ENCODE results near the gene DEFB131B.
"Not testable (repeated sequence)": the region's sequence is repeated elsewhere in the genome, so short reads cannot be mapped to it uniquely, and the experiment has no call there.

Gene DEFB131B

GRCh38 chr11:71878059-71878458 is at the start of gene DEFB131B:
Gene DEFB131B, plus strand, starts transcription at chr11:71878453. Its CDS starts 0 bp downstream, at chr11:71878453.
- H3K27me3 Mint-ChIP-seq, H3K4me3 Mint-ChIP-seq, H3K9me3 Mint-ChIP-seq, H3K4me1 Mint-ChIP-seq, H3K27ac Mint-ChIP-seq: not testable (repeated sequence)
- peaks cover 28% of the 10 kb centered on the region for H3K36me3 Mint-ChIP-seq

- H3K4me3 Mint-ChIP-seq, H3K36me3 Mint-ChIP-seq, H3K4me1 Mint-ChIP-seq, H3K9me3 Mint-ChIP-seq, H3K27ac Mint-ChIP-seq, H3K27me3 Mint-ChIP-seq: not testable (repeated sequence)
These were observed 49.0 kb upstream of the DEFB131B start for GRCh38 chr11:71829247-71829646.

GRCh38 chr11:71829686-71830085 is 48.6 kb upstream of the DEFB131B start:
- H3K9me3 Mint-ChIP-seq, H3K4me1 Mint-ChIP-seq, H3K27ac Mint-ChIP-seq, H3K27me3 Mint-ChIP-seq, H3K4me3 Mint-ChIP-seq, H3K36me3 Mint-ChIP-seq: not testable (repeated sequence)

- H3K27me3 Mint-ChIP-seq, H3K36me3 Mint-ChIP-seq, H3K9me3 Mint-ChIP-seq, H3K4me1 Mint-ChIP-seq, H3K27ac Mint-ChIP-seq, H3K4me3 Mint-ChIP-seq: not testable (repeated sequence)
These were observed 45.4 kb upstream of the DEFB131B start, which contains the start of gene DEFB108B for GRCh38 chr11:71832811-71833210. Gene DEFB108B, plus strand, starts transcription at chr11:71833200. Its CDS starts 0 bp downstream, at chr11:71833200.

- not testable (repeated sequence) for H3K9me3 Mint-ChIP-seq, H3K27ac Mint-ChIP-seq, H3K36me3 Mint-ChIP-seq, H3K4me1 Mint-ChIP-seq, H3K27me3 Mint-ChIP-seq, H3K4me3 Mint-ChIP-seq
These were observed 35.5 kb upstream of the DEFB131B start for GRCh38 chr11:71842720-71843119.

GRCh38 chr11:71843355-71843754 is 34.9 kb upstream of the DEFB131B start:
- not testable (repeated sequence) for H3K27me3 Mint-ChIP-seq, H3K4me3 Mint-ChIP-seq, H3K4me1 Mint-ChIP-seq, H3K36me3 Mint-ChIP-seq, H3K27ac Mint-ChIP-seq
- H3K9me3 Mint-ChIP-seq: peaks cover 11% of the 10 kb centered on the region

- Mint-ChIP-seq H3K36me3 (peaks cover 6% of the 10 kb centered on the region), H3K27ac (no peak overlapping the region), H3K27me3 (no peaks in the 10 kb centered on the region), H3K9me3 (peaks cover 11% of the 10 kb centered on the region), H3K4me1 (no peaks in the 10 kb centered on the region), H3K4me3 (no peak overlapping the region)
These were observed 34.4 kb upstream of the DEFB131B start for GRCh38 chr11:71843858-71844257.

- H3K27me3 Mint-ChIP-seq: not testable (repeated sequence)
These were observed 24.4 kb upstream of the DEFB131B start for GRCh38 chr11:71853895-71854294.

GRCh38 chr11:71855880-71856279 is 22.4 kb upstream of the DEFB131B start:
- H3K4me1 Mint-ChIP-seq, H3K27ac Mint-ChIP-seq, H3K27me3 Mint-ChIP-seq, H3K4me3 Mint-ChIP-seq: not testable (repeated sequence)
- Mint-ChIP-seq H3K36me3 (peaks cover 11% of the 10 kb centered on the region), H3K9me3 (peaks cover 10% of the 10 kb centered on the region)

More at GRCh38 chr11:71853895-71854294, 24.4 kb upstream of the DEFB131B start:
- peaks cover 19% of the 10 kb centered on the region for H3K36me3 Mint-ChIP-seq
- H3K4me3 Mint-ChIP-seq, H3K4me1 Mint-ChIP-seq, H3K27ac Mint-ChIP-seq: not testable (repeated sequence)
- peaks cover 16% of the 10 kb centered on the region for H3K9me3 Mint-ChIP-seq

- H3K9me3 Mint-ChIP-seq, H3K27ac Mint-ChIP-seq, H3K4me1 Mint-ChIP-seq, H3K36me3 Mint-ChIP-seq, H3K27me3 Mint-ChIP-seq, H3K4me3 Mint-ChIP-seq: not testable (repeated sequence)
These were observed 17.4 kb upstream of the DEFB131B start for GRCh38 chr11:71860835-71861234.

- H3K27ac Mint-ChIP-seq, H3K4me1 Mint-ChIP-seq, H3K36me3 Mint-ChIP-seq, H3K9me3 Mint-ChIP-seq, H3K27me3 Mint-ChIP-seq, H3K4me3 Mint-ChIP-seq: not testable (repeated sequence)
These were observed 14.2 kb upstream of the DEFB131B start for GRCh38 chr11:71863978-71864627.

- H3K36me3 Mint-ChIP-seq, H3K4me1 Mint-ChIP-seq, H3K27ac Mint-ChIP-seq, H3K4me3 Mint-ChIP-seq, H3K9me3 Mint-ChIP-seq, H3K27me3 Mint-ChIP-seq: not testable (repeated sequence)
These were observed 11.0 kb upstream of the DEFB131B start for GRCh38 chr11:71867209-71867608.

GRCh38 chr11:71869931-71870330 is 8.3 kb upstream of the DEFB131B start:
- H3K4me3 Mint-ChIP-seq, H3K27me3 Mint-ChIP-seq, H3K36me3 Mint-ChIP-seq, H3K4me1 Mint-ChIP-seq, H3K9me3 Mint-ChIP-seq: not testable (repeated sequence)
- peak overlapping the region; percentile 51 for H3K27ac Mint-ChIP-seq

GRCh38 chr11:71870661-71871060 is 7.6 kb upstream of the DEFB131B start:
- not testable (repeated sequence) for H3K27me3 Mint-ChIP-seq, H3K27ac Mint-ChIP-seq, H3K9me3 Mint-ChIP-seq, H3K4me3 Mint-ChIP-seq, H3K4me1 Mint-ChIP-seq
- peaks cover 10% of the 10 kb centered on the region for H3K36me3 Mint-ChIP-seq

- H3K4me1 Mint-ChIP-seq: not testable (repeated sequence)
These were observed 2.0 kb upstream of the DEFB131B start for GRCh38 chr11:71876262-71876661.

GRCh38 chr11:71885806-71886205 is 7.6 kb downstream of the DEFB131B start:
- H3K27ac Mint-ChIP-seq, H3K4me3 Mint-ChIP-seq, H3K4me1 Mint-ChIP-seq, H3K9me3 Mint-ChIP-seq, H3K27me3 Mint-ChIP-seq: not testable (repeated sequence)
- peaks cover 12% of the 10 kb centered on the region for H3K36me3 Mint-ChIP-seq

More at GRCh38 chr11:71876262-71876661, 2.0 kb upstream of the DEFB131B start:
- H3K27ac Mint-ChIP-seq, H3K9me3 Mint-ChIP-seq, H3K27me3 Mint-ChIP-seq, H3K4me3 Mint-ChIP-seq: not testable (repeated sequence)
- H3K36me3 Mint-ChIP-seq: peaks cover 21% of the 10 kb centered on the region

- not testable (repeated sequence) for H3K4me1 Mint-ChIP-seq, H3K4me3 Mint-ChIP-seq, H3K27me3 Mint-ChIP-seq, H3K36me3 Mint-ChIP-seq, H3K27ac Mint-ChIP-seq, H3K9me3 Mint-ChIP-seq
These were observed 10.2 kb downstream of the DEFB131B start for GRCh38 chr11:71888335-71889010.

Data from activated naive CD4-positive, alpha-beta T cell treated with anti-CD3 and anti-CD28 coated beads, Interleukin-2, amount 50 U/mL, for 24 hours (primary cell).